PC-3 (cell line): ENCODE results near the gene TARS3. TPM values are rescaled to one million over a fixed set of nuclear protein-coding genes. Genes with fewer than 3 reads are reported as not detected.
A peak's percentile ranks its signal among the peaks of the same experiment; 100 is the strongest.

Experiments
- ATAC-seq: fragments of 200-7000 bp; cut with Tn5 transposase; 2 replicates; pipeline ENCODE4 v1.9.1; 2020; ENCODE audit warnings: mild to moderate bottlenecking, moderate library complexity
- BruUV-seq: library from RNA; stranded (reverse); fragments of 400-500 nt; replicated peaks from 2 replicates; lab custom pipeline; 2021; lab: Mats Ljungman, UMichigan
- CTCF ChIA-PET: fragments of 300-600 bp; sonication (Branson Sonifier 250); formaldehyde crosslinking; loops from one replicate; lab custom pipeline; 2022; ENCODE audit warnings: antibody characterized with exemption; lab: Charles Lee
- POLR2A ChIA-PET: fragments of 300-600 bp; sonication (Branson Sonifier 250); formaldehyde crosslinking; loops from one replicate; lab custom pipeline; 2022; ENCODE audit warnings: antibody characterized with exemption; ENCODE audit not compliant: unreplicated experiment; lab: Charles Lee
- DNase-seq: peaks from one replicate; pipeline ENCODE4 v3.0.0-alpha.2; 2015
- H2AFZ ChIP-seq: fragments of 300-600 bp; sonication (generic); 2 replicates; pipeline ENCODE4 v1.6.0; 2016; ENCODE audit warnings: antibody characterized with exemption, low read length
- H3F3A ChIP-seq: fragments of 300-600 bp; sonication (generic); one replicate; pipeline ENCODE4 v1.6.0; 2017; ENCODE audit warnings: antibody characterized with exemption, low read length, control low read depth, mild to moderate bottlenecking; ENCODE audit not compliant: unreplicated experiment
- H3K27ac ChIP-seq: fragments of 300-600 bp; sonication (generic); 2 replicates; pipeline ENCODE4 v1.5.1; 2016; ENCODE audit warnings: mild to moderate bottlenecking, low read length
- H3K27me3 ChIP-seq: fragments of 300-600 bp; sonication (generic); 2 replicates; pipeline ENCODE4 v1.6.1; 2016; ENCODE audit warnings: low read length, mixed read lengths
- H3K36me3 ChIP-seq: fragments of 300-600 bp; sonication (generic); 2 replicates; pipeline ENCODE4 v1.6.1; 2016; ENCODE audit warnings: low read depth, mixed run types, low read length, mixed read lengths
- H3K4me1 ChIP-seq: fragments of 300-600 bp; sonication (generic); 2 replicates; pipeline ENCODE4 v1.5.1; 2016; ENCODE audit warnings: low read length; ENCODE audit not compliant: insufficient read depth
- H3K4me2 ChIP-seq: fragments of 300-600 bp; sonication (generic); 2 replicates; pipeline ENCODE4 v1.6.0; 2016; ENCODE audit warnings: low read length
- H3K4me3 ChIP-seq: fragments of 300-600 bp; sonication (generic); 2 replicates; pipeline ENCODE4 v1.5.1; 2016; ENCODE audit warnings: mild to moderate bottlenecking, low read length, mixed read lengths
- H3K79me2 ChIP-seq: fragments of 300-600 bp; sonication (generic); 2 replicates; pipeline ENCODE4 v1.6.1; 2017; ENCODE audit warnings: low read length, mixed read lengths
- H3K9ac ChIP-seq: fragments of 300-600 bp; sonication (generic); 2 replicates; pipeline ENCODE4 v1.6.0; 2016; ENCODE audit warnings: mild to moderate bottlenecking, low read length
- H3K9me2 ChIP-seq: fragments of 300-600 bp; sonication (generic); replicated peaks from 2 replicates; pipeline ENCODE4 v1.6.1; 2016; ENCODE audit warnings: mixed run types, low read length, mixed read lengths
- H3K9me3 ChIP-seq: fragments of 300-600 bp; sonication (generic); 2 replicates; pipeline ENCODE4 v1.6.1; 2016; ENCODE audit warnings: low read length, mixed read lengths
- H4K20me1 ChIP-seq: fragments of 300-600 bp; sonication (generic); 2 replicates; pipeline ENCODE4 v1.6.1; 2016; ENCODE audit warnings: low read length, mixed read lengths
- EZH2 ChIP-seq: fragments of 300-600 bp; sonication (generic); IDR thresholded peaks from one replicate; pipeline ENCODE4 v1.6.1; 2017; ENCODE audit warnings: antibody characterized with exemption, mild to moderate bottlenecking, low read length; ENCODE audit not compliant: unreplicated experiment
- EZH2phosphoT487 ChIP-seq: fragments of 300-600 bp; sonication (generic); IDR thresholded peaks from 2 replicates; pipeline ENCODE4 v1.6.1; 2018; ENCODE audit warnings: mild to moderate bottlenecking, antibody characterized with exemption, low read length, borderline replicate concordance
- intact Hi-C: fragments of 100-400 bp; cut with micrococcal nuclease; formaldehyde crosslinking; loops from 2 replicates; pipeline ENCODE4 v1.9.0; 2023
- total RNA-seq: library from RNA; depleted of rRNA; stranded (reverse); fragments of >200 nt; gene quantifications from 2 replicates; pipeline ENCODE4 v1.2.3, GENCODE V29; 2014
- TF ChIP-seq, protein P1 (sequence below): fragments of 300-600 bp; sonication (generic); conservative IDR thresholded peaks from 2 replicates; pipeline ENCODE4 v1.5.1; 2017; ENCODE audit warnings: antibody characterized with exemption, low read depth, mild to moderate bottlenecking, low read length

Gene TARS3
- total RNA-seq, 1 experiment from 2014 or later: 5.4 TPM

DNA sequence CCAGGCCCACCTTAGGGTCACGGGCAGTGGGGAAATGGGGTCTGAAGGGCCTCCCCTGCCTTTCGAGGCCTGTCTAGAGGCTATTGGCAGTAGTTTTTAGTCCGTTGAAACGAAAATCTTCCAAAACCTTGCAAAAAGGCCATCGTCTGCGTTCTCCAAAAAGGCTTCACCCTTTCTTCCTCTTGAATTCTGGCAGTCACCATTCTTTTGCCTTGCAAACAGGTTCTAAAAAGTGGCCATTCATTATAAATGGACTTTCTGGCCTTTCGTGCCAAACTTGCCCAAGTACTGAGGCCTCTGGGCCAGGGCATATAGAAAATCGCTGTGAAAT lies 367 bp upstream of the TARS3 start:
- Histone ChIP-seq H3F3A (no peaks in the 10 kb centered on the region), H2AFZ (no peak overlapping the region), H3K9ac (no peak overlapping the region), H3K9me2 (no peaks in the 10 kb centered on the region), H3K27ac (no peak overlapping the region), H3K4me1 (peaks cover 5% of the 10 kb centered on the region; the same call in 1 of the 2 replicates), H3K4me2 (peak overlapping the region; percentile 34; the same call in 1 of the 2 replicates), H3K36me3 (no peaks in the 10 kb centered on the region; the same call in 1 of the 2 replicates), H3K9me3 (no peaks in the 10 kb centered on the region), H3K27me3 (peaks cover 9% of the 10 kb centered on the region; the same call in 1 of the 2 replicates), H3K79me2 (no peaks in the 10 kb centered on the region), H3K4me3 (no peak overlapping the region), H4K20me1 (no peaks in the 10 kb centered on the region)
- POLR2A ChIA-PET: no interaction called here
- no peak for ATAC-seq
- TF ChIP-seq EZH2 (no peak), EZH2phosphoT487 (no peak)
- TF ChIP-seq, protein P1, sequence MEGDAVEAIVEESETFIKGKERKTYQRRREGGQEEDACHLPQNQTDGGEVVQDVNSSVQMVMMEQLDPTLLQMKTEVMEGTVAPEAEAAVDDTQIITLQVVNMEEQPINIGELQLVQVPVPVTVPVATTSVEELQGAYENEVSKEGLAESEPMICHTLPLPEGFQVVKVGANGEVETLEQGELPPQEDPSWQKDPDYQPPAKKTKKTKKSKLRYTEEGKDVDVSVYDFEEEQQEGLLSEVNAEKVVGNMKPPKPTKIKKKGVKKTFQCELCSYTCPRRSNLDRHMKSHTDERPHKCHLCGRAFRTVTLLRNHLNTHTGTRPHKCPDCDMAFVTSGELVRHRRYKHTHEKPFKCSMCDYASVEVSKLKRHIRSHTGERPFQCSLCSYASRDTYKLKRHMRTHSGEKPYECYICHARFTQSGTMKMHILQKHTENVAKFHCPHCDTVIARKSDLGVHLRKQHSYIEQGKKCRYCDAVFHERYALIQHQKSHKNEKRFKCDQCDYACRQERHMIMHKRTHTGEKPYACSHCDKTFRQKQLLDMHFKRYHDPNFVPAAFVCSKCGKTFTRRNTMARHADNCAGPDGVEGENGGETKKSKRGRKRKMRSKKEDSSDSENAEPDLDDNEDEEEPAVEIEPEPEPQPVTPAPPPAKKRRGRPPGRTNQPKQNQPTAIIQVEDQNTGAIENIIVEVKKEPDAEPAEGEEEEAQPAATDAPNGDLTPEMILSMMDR: no peak
- CTCF ChIA-PET: no interaction called here
- no peak for DNase-seq
- BruUV-seq: no TSS peak
- intact Hi-C loops: loop anchor here (5.0 kb wide), 1 partner anchor 42 kb away; no protein-coding TSS in a partner anchor

- H3K4me3 ChIP-seq: peak overlapping the region; percentile 78
- DNase-seq (peak; percentile 5), ATAC-seq (no peak)
- H3K27ac ChIP-seq: no peak overlapping the region
- H3K79me2 ChIP-seq: no peaks in the 10 kb centered on the region
- peaks cover 5% of the 10 kb centered on the region; the same call in 1 of the 2 replicates for H3K4me1 ChIP-seq
- H3K27me3 ChIP-seq: no peaks in the 10 kb centered on the region
- no peaks in the 10 kb centered on the region; the same call in 1 of the 2 replicates for H3K36me3 ChIP-seq
- no peaks in the 10 kb centered on the region for H3K9me3 ChIP-seq
- peak overlapping the region; percentile 49 for H3K9ac ChIP-seq
- no peaks in the 10 kb centered on the region for H3K9me2 ChIP-seq
- TF ChIP-seq, protein P1: no peak
- TF ChIP-seq EZH2phosphoT487: no peak
- intact Hi-C loops: loop anchor here (5.0 kb wide), 1 partner anchor 41 kb away; no protein-coding TSS in a partner anchor
- H2AFZ ChIP-seq: peak overlapping the region; percentile 71
- ChIA-PET CTCF (interaction anchor here (0.6 kb wide), 2 partner anchors 55 to 271 kb away, joined by 3 to 5 read pairs; no protein-coding TSS in a partner anchor), POLR2A (interaction anchor here (0.7 kb wide), 1 partner anchor 427 kb away, joined by 3 read pairs; no protein-coding TSS in a partner anchor)
- TSS peak; percentile 63 for BruUV-seq
- peak overlapping the region; percentile 87 for H3K4me2 ChIP-seq
- H4K20me1 ChIP-seq: no peaks in the 10 kb centered on the region
- H3F3A ChIP-seq: no peaks in the 10 kb centered on the region
Observed at GRCh38 chr15:101723171-101723873, 951 bp downstream of the TARS3 start.

DNA sequence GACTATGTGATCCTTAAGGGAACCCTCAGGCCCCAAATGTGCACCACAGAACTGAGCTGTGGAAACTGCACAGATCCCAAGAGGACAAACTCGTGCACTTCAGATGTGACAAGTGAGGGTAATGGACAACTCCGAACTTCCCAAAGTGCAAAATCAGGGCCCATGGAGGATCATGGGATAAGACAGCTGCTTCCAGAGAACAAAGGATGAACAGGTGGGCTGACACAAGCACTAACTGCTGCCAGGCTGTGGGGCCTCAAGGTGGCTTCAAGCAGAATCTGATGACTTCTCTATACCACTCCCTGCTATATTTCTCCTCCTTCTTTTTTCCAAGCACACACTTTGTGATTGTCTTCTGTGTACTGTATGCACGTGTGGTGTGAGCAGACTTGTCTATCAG lies 5.4 kb downstream of the TARS3 start:
- intact Hi-C loops: no loop called here
- H3K36me3 ChIP-seq: no peaks in the 10 kb centered on the region; the same call in 1 of the 2 replicates
- H3K79me2 ChIP-seq: no peaks in the 10 kb centered on the region
- TF ChIP-seq, protein P1: no peak
- TF ChIP-seq EZH2phosphoT487: no peak
- TF ChIP-seq EZH2: no peak
- no peaks in the 10 kb centered on the region for H3F3A ChIP-seq
- CTCF ChIA-PET: no interaction called here
- BruUV-seq: no TSS peak
- peaks cover 5% of the 10 kb centered on the region; the same call in 1 of the 2 replicates for H3K4me1 ChIP-seq
- H3K9me2 ChIP-seq: no peaks in the 10 kb centered on the region
- H4K20me1 ChIP-seq: no peaks in the 10 kb centered on the region
- H3K4me3 ChIP-seq: no peak overlapping the region
- no peaks in the 10 kb centered on the region for H3K9me3 ChIP-seq
- no peak for ATAC-seq
- H3K9ac ChIP-seq: no peak overlapping the region
- POLR2A ChIA-PET: no interaction called here
- H2AFZ ChIP-seq: no peak overlapping the region
- no peak overlapping the region for H3K27ac ChIP-seq
- no peak overlapping the region for H3K4me2 ChIP-seq
- no peaks in the 10 kb centered on the region for H3K27me3 ChIP-seq
- no peak for DNase-seq
